Measurements from ENCODE around the gene MACROD1. TPM values are rescaled to one million over a fixed set of nuclear protein-coding genes. Genes with fewer than 3 reads are reported as not detected.
A peak's percentile ranks its signal among the peaks of the same experiment; 100 is the strongest.
"Not testable (repeated sequence)": the region's sequence is repeated elsewhere in the genome, so short reads cannot be mapped to it uniquely, and the experiment has no call there.

The MACROD1 gene
- total and polyA plus RNA-seq, 7 donors: 14.2 to 33.9 (median 23.3) TPM

GRCh38 chr11:64052436-64052835, 113.5 kb downstream of the MACROD1 start:
- WGBS, 2 donors: 90 to 93% methylated on average over 2 of the region's 2 CpGs
- TF ChIP-seq CTCF (IDR thresholded peaks at IDR 0.05) (no peak), POLR2A (IDR thresholded peaks at IDR 0.05) (no peak), EP300 (IDR thresholded peaks at IDR 0.05) (no peak), POLR2AphosphoS5 (IDR thresholded peaks at IDR 0.05) (no peak)
- Histone ChIP-seq H3K27ac (no peak overlapping the region), H3K4me3 (no peak overlapping the region), H3K36me3 (no peaks in the 10 kb centered on the region), H3K9me3 (no peaks in the 10 kb centered on the region), H3K27me3 (no peaks in the 10 kb centered on the region), H3K4me1 (peaks cover 0 to 38% (median 24%) of the 10 kb centered on the region in 4 donors)
- no peak for DNase-seq
- intact Hi-C loops (cut with DNase I): no loop called here

GRCh38 chr11:64051297-64051696, 114.6 kb downstream of the MACROD1 start:
- no peaks in the 10 kb centered on the region for H3K9me3 ChIP-seq
- TF ChIP-seq POLR2A (IDR thresholded peaks at IDR 0.05) (no peak), CTCF (IDR thresholded peaks at IDR 0.05) (no peak), EP300 (IDR thresholded peaks at IDR 0.05) (no peak), POLR2AphosphoS5 (IDR thresholded peaks at IDR 0.05) (no peak)
- H3K4me3 ChIP-seq: no peak overlapping the region
- H3K36me3 ChIP-seq: no peaks in the 10 kb centered on the region
- no peak for DNase-seq
- H3K27me3 ChIP-seq: no peaks in the 10 kb centered on the region
- WGBS, 2 donors: 95% methylated on average over 19 of the region's 19 CpGs
- intact Hi-C loops (cut with DNase I): no loop called here
- peaks cover 0 to 27% (median 14%) of the 10 kb centered on the region in 4 donors for H3K4me1 ChIP-seq
- H3K27ac ChIP-seq: no peak overlapping the region

GRCh38 chr11:64049509-64049908, 116.4 kb downstream of the MACROD1 start:
- TF ChIP-seq POLR2AphosphoS5 (IDR thresholded peaks at IDR 0.05) (no peak), CTCF (IDR thresholded peaks at IDR 0.05) (no peak), POLR2A (IDR thresholded peaks at IDR 0.05) (no peak), EP300 (IDR thresholded peaks at IDR 0.05) (no peak)
- Histone ChIP-seq H3K4me1 (peaks cover 0 to 20% (median 5%) of the 10 kb centered on the region in 4 donors), H3K27me3 (no peaks in the 10 kb centered on the region), H3K4me3 (no peak overlapping the region), H3K9me3 (no peaks in the 10 kb centered on the region), H3K27ac (peak overlapping the region in 1 of 4 donors; percentile 8), H3K36me3 (no peaks in the 10 kb centered on the region)
- no peak for DNase-seq
- 95% methylated on average over 8 of the region's 8 CpGs for WGBS, 2 donors
- intact Hi-C loops (cut with DNase I): no loop called here

- peak; percentile 84 for DNase-seq
- Histone ChIP-seq H3K4me3 (no peak overlapping the region), H3K27me3 (no peaks in the 10 kb centered on the region), H3K36me3 (no peaks in the 10 kb centered on the region), H3K27ac (peak overlapping the region in 1 of 4 donors; percentile 28), H3K4me1 (peaks cover 0 to 12% (median 0%) of the 10 kb centered on the region in 4 donors), H3K9me3 (no peaks in the 10 kb centered on the region)
- TF ChIP-seq POLR2AphosphoS5 (IDR thresholded peaks at IDR 0.05): peak in 3 of 4 donors; percentile 16 to 55 (median 48)
- no peak for TF ChIP-seq EP300 (IDR thresholded peaks at IDR 0.05)
- 86 to 91% methylated on average over 19 of the region's 19 CpGs for WGBS, 2 donors
- intact Hi-C loops (cut with DNase I): no loop called here
Observed at GRCh38 chr11:64048042-64048854, 117.7 kb downstream of the MACROD1 start.

- H3K4me3 ChIP-seq; DNase-seq; H3K9me3 ChIP-seq; H3K27me3 ChIP-seq; H3K36me3 ChIP-seq; intact Hi-C loops (cut with DNase I): not testable (repeated sequence)
- WGBS, 2 donors: 94% methylated on average over 8 of the region's 8 CpGs
- H3K27ac ChIP-seq: peak overlapping the region in 2 of 4 donors; percentile 28 to 35
- peaks cover 0 to 12% (median 0%) of the 10 kb centered on the region in 4 donors for H3K4me1 ChIP-seq
Observed at GRCh38 chr11:64047373-64047772, 118.5 kb downstream of the MACROD1 start.
